Measurements from ENCODE around the gene G3BP1. TPM values are rescaled to one million over a fixed set of nuclear protein-coding genes. Genes with fewer than 3 reads are reported as not detected.
A peak's percentile ranks its signal among the peaks of the same experiment; 100 is the strongest.
"Not testable (repeated sequence)": the region's sequence is repeated elsewhere in the genome, so short reads cannot be mapped to it uniquely, and the experiment has no call there.

The G3BP1 gene
- total and polyA plus RNA-seq, 5 donors from 2014 or later, result 108 to 199 (median 181) TPM

DNA sequence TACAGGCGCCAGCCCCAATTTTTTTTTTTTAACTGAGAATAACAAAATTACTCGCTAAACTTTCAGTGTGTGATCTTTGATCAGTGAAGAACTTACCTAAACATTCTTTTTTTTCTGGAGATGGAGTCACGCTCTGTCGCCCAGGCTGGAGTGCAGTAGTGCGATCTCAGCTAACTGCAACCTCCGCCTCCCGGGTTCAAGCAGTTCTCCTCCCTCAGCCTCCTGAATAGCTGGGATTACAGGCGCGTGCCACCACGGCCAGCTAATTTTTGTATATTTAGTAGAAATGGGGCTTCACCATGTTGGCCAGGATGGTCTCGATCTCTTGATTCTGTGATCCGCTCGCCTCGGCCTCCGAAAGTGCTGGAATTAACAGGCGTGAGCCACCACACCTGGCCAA is 11.9 kb downstream of the G3BP1 start:
- not testable (repeated sequence) for H3K27ac ChIP-seq (ENCODE audit: insufficient read depth, low read length, poor library complexity, severe bottlenecking); H3K27ac Mint-ChIP-seq; H3K27me3 Mint-ChIP-seq; H3K4me3 ChIP-seq (ENCODE audit: low read depth, low read length); ATAC-seq (ENCODE audit: low read depth in 2 of 2); H3K9me3 ChIP-seq (ENCODE audit: control insufficient read depth in 2 of 2, low read length in 2 of 2); H3K9me3 Mint-ChIP-seq; H3K27me3 ChIP-seq (ENCODE audit: control insufficient read depth, insufficient read depth, low read length); H3K4me3 Mint-ChIP-seq; DNase-seq
- peaks cover 18% of the 10 kb centered on the region for H3K36me3 Mint-ChIP-seq
- Histone ChIP-seq H3K36me3 (ENCODE audit: control insufficient read depth, insufficient read depth, low read length) (peaks cover 26% of the 10 kb centered on the region), H3K4me1 (ENCODE audit: control insufficient read depth, insufficient read depth, low read length, poor library complexity, severe bottlenecking) (peaks cover 46% of the 10 kb centered on the region)
- peaks cover 42 to 83% (median 57%) of the 10 kb centered on the region in 4 donors for H3K4me1 Mint-ChIP-seq

GRCh38 chr5:151784141-151784540 is 12.4 kb downstream of the G3BP1 start:
- no peak for DNase-seq
- peaks cover 41% of the 10 kb centered on the region for H3K4me1 ChIP-seq (ENCODE audit: control insufficient read depth, insufficient read depth, low read length, poor library complexity, severe bottlenecking)
- H3K9me3 ChIP-seq (ENCODE audit: control insufficient read depth in 2 of 2, low read length in 2 of 2), result no peaks in the 10 kb centered on the region
- Mint-ChIP-seq H3K4me3 (peak overlapping the region in 2 of 4 donors; percentile 35 to 40), H3K9me3 (no peaks in the 10 kb centered on the region), H3K27me3 (no peaks in the 10 kb centered on the region), H3K27ac (no peak overlapping the region), H3K4me1 (peaks cover 39 to 78% (median 54%) of the 10 kb centered on the region in 4 donors), H3K36me3 (peaks cover 17% of the 10 kb centered on the region)
- H3K36me3 ChIP-seq (ENCODE audit: control insufficient read depth, insufficient read depth, low read length), result peaks cover 27% of the 10 kb centered on the region
- peak overlapping the region; percentile 33 for H3K27ac ChIP-seq (ENCODE audit: insufficient read depth, low read length, poor library complexity, severe bottlenecking)
- ATAC-seq (ENCODE audit: low read depth in 2 of 2), result no peak
- peak overlapping the region; percentile 30 for H3K4me3 ChIP-seq (ENCODE audit: low read depth, low read length)
- no peaks in the 10 kb centered on the region for H3K27me3 ChIP-seq (ENCODE audit: control insufficient read depth, insufficient read depth, low read length)

- Histone ChIP-seq H3K9me3 (ENCODE audit: control insufficient read depth in 2 of 2, low read length in 2 of 2) (no peaks in the 10 kb centered on the region), H3K36me3 (ENCODE audit: control insufficient read depth, insufficient read depth, low read length) (peaks cover 50% of the 10 kb centered on the region), H3K27me3 (ENCODE audit: control insufficient read depth, insufficient read depth, low read length) (no peaks in the 10 kb centered on the region), H3K4me3 (ENCODE audit: low read depth, low read length) (no peak overlapping the region), H3K27ac (ENCODE audit: insufficient read depth, low read length, poor library complexity, severe bottlenecking) (no peak overlapping the region), H3K4me1 (ENCODE audit: control insufficient read depth, insufficient read depth, low read length, poor library complexity, severe bottlenecking) (peaks cover 20% of the 10 kb centered on the region)
- peaks cover 28% of the 10 kb centered on the region for H3K36me3 Mint-ChIP-seq
- ATAC-seq (ENCODE audit: low read depth in 2 of 2) (no peak), DNase-seq (no peak)
- peak overlapping the region; percentile 10 to 62 (median 49) for H3K27ac Mint-ChIP-seq
- peaks cover 32 to 60% (median 46%) of the 10 kb centered on the region in 4 donors for H3K4me1 Mint-ChIP-seq
- H3K27me3 Mint-ChIP-seq, result no peaks in the 10 kb centered on the region
- H3K9me3 Mint-ChIP-seq, result no peaks in the 10 kb centered on the region
- H3K4me3 Mint-ChIP-seq, result peak overlapping the region in 1 of 4 donors; percentile 26
These were observed 14.7 kb downstream of the G3BP1 start for GRCh38 chr5:151786468-151786867.

GRCh38 chr5:151787817-151788216 is 16.1 kb downstream of the G3BP1 start:
- H3K4me1 Mint-ChIP-seq, result peaks cover 29 to 50% (median 39%) of the 10 kb centered on the region in 4 donors

GRCh38 chr5:151793358-151793757 is 21.6 kb downstream of the G3BP1 start:
- Histone ChIP-seq H3K4me3 (ENCODE audit: low read depth, low read length) (no peak overlapping the region), H3K27me3 (ENCODE audit: control insufficient read depth, insufficient read depth, low read length) (no peaks in the 10 kb centered on the region), H3K27ac (ENCODE audit: insufficient read depth, low read length, poor library complexity, severe bottlenecking) (no peak overlapping the region), H3K36me3 (ENCODE audit: control insufficient read depth, insufficient read depth, low read length) (peaks cover 92% of the 10 kb centered on the region), H3K9me3 (ENCODE audit: control insufficient read depth in 2 of 2, low read length in 2 of 2) (no peaks in the 10 kb centered on the region), H3K4me1 (ENCODE audit: control insufficient read depth, insufficient read depth, low read length, poor library complexity, severe bottlenecking) (peaks cover 3% of the 10 kb centered on the region)
- no peak overlapping the region for H3K4me3 Mint-ChIP-seq
- ATAC-seq (ENCODE audit: low read depth in 2 of 2) (no peak), DNase-seq (no peak)
- H3K27me3 Mint-ChIP-seq, result no peaks in the 10 kb centered on the region
- H3K36me3 Mint-ChIP-seq, result peaks cover 54% of the 10 kb centered on the region
- peaks cover 24 to 45% (median 37%) of the 10 kb centered on the region in 4 donors for H3K4me1 Mint-ChIP-seq
- peak overlapping the region in 1 of 3 donors; percentile 58 for H3K27ac Mint-ChIP-seq
- peaks cover 0 to 1% (median 0%) of the 10 kb centered on the region in 7 donors for H3K9me3 Mint-ChIP-seq

More at GRCh38 chr5:151787817-151788216, 16.1 kb downstream of the G3BP1 start:
- ATAC-seq (ENCODE audit: low read depth in 2 of 2) (no peak), DNase-seq (no peak)
- Histone ChIP-seq H3K27me3 (ENCODE audit: control insufficient read depth, insufficient read depth, low read length) (no peaks in the 10 kb centered on the region), H3K9me3 (ENCODE audit: control insufficient read depth in 2 of 2, low read length in 2 of 2) (no peaks in the 10 kb centered on the region), H3K36me3 (ENCODE audit: control insufficient read depth, insufficient read depth, low read length) (peaks cover 63% of the 10 kb centered on the region), H3K4me3 (ENCODE audit: low read depth, low read length) (no peak overlapping the region), H3K4me1 (ENCODE audit: control insufficient read depth, insufficient read depth, low read length, poor library complexity, severe bottlenecking) (peaks cover 16% of the 10 kb centered on the region), H3K27ac (ENCODE audit: insufficient read depth, low read length, poor library complexity, severe bottlenecking) (no peak overlapping the region)
- Mint-ChIP-seq H3K27ac (peak overlapping the region in 1 of 3 donors; percentile 61), H3K27me3 (no peaks in the 10 kb centered on the region), H3K9me3 (no peaks in the 10 kb centered on the region), H3K36me3 (peaks cover 36% of the 10 kb centered on the region), H3K4me3 (no peak overlapping the region)

- Mint-ChIP-seq H3K4me3 (no peak overlapping the region), H3K27ac (peak overlapping the region; percentile 12 to 60 (median 15)), H3K4me1 (peaks cover 23 to 42% (median 34%) of the 10 kb centered on the region in 4 donors), H3K36me3 (peaks cover 59% of the 10 kb centered on the region), H3K9me3 (peaks cover 0 to 1% (median 0%) of the 10 kb centered on the region in 7 donors), H3K27me3 (no peaks in the 10 kb centered on the region)
- Histone ChIP-seq H3K27me3 (ENCODE audit: control insufficient read depth, insufficient read depth, low read length) (no peaks in the 10 kb centered on the region), H3K27ac (ENCODE audit: insufficient read depth, low read length, poor library complexity, severe bottlenecking) (peak overlapping the region; percentile 7), H3K4me1 (ENCODE audit: control insufficient read depth, insufficient read depth, low read length, poor library complexity, severe bottlenecking) (peaks cover 3% of the 10 kb centered on the region), H3K9me3 (ENCODE audit: control insufficient read depth in 2 of 2, low read length in 2 of 2) (no peaks in the 10 kb centered on the region), H3K4me3 (ENCODE audit: low read depth, low read length) (no peak overlapping the region), H3K36me3 (ENCODE audit: control insufficient read depth, insufficient read depth, low read length) (peaks cover 94% of the 10 kb centered on the region)
- ATAC-seq (ENCODE audit: low read depth in 2 of 2) (peak; percentile 52 to 66), DNase-seq (peak in 1 of 3 donors; percentile 79)
These were observed 23.7 kb downstream of the G3BP1 start for GRCh38 chr5:151795426-151795825.

GRCh38 chr5:151798674-151799073 is 26.9 kb downstream of the G3BP1 start:
- Mint-ChIP-seq H3K4me1 (peaks cover 24 to 29% (median 28%) of the 10 kb centered on the region in 4 donors), H3K9me3 (peaks cover 0 to 1% (median 0%) of the 10 kb centered on the region in 7 donors), H3K27ac (peak overlapping the region; percentile 1 to 81 (median 1)), H3K27me3 (no peaks in the 10 kb centered on the region), H3K36me3 (peaks cover 59% of the 10 kb centered on the region), H3K4me3 (no peak overlapping the region)
- peaks cover 90% of the 10 kb centered on the region for H3K36me3 ChIP-seq (ENCODE audit: control insufficient read depth, insufficient read depth, low read length)
- DNase-seq (no peak), ATAC-seq (ENCODE audit: low read depth in 2 of 2) (no peak)
- peaks cover 3% of the 10 kb centered on the region for H3K4me1 ChIP-seq (ENCODE audit: control insufficient read depth, insufficient read depth, low read length, poor library complexity, severe bottlenecking)
- H3K4me3 ChIP-seq (ENCODE audit: low read depth, low read length), result no peak overlapping the region
- H3K27me3 ChIP-seq (ENCODE audit: control insufficient read depth, insufficient read depth, low read length), result no peaks in the 10 kb centered on the region
- H3K9me3 ChIP-seq (ENCODE audit: control insufficient read depth in 2 of 2, low read length in 2 of 2), result no peaks in the 10 kb centered on the region
- H3K27ac ChIP-seq (ENCODE audit: insufficient read depth, low read length, poor library complexity, severe bottlenecking), result no peak overlapping the region

DNA sequence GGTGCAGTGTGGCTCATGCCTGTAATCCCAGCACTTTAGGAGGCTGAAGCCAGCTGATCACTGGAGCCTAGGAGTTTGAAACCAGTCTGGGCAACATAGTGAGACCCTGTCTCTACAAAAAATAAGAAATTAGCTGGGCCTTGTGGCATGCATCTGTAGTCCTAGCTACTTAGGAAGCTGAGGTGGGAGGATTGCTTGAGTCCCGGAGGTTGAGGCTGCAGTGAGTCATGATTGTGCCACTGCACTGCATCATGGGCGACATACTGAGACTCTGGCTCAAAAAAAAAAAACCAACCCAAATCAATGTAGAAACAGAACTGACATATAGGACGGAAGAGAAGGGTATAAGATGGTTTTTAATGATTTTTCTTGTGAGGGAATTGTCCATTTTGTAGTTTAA is 27.7 kb downstream of the G3BP1 start:
- Histone ChIP-seq H3K4me3 (ENCODE audit: low read depth, low read length) (no peak overlapping the region), H3K27ac (ENCODE audit: insufficient read depth, low read length, poor library complexity, severe bottlenecking) (no peak overlapping the region), H3K9me3 (ENCODE audit: control insufficient read depth in 2 of 2, low read length in 2 of 2) (no peaks in the 10 kb centered on the region), H3K4me1 (ENCODE audit: control insufficient read depth, insufficient read depth, low read length, poor library complexity, severe bottlenecking) (peaks cover 3% of the 10 kb centered on the region), H3K27me3 (ENCODE audit: control insufficient read depth, insufficient read depth, low read length) (no peaks in the 10 kb centered on the region), H3K36me3 (ENCODE audit: control insufficient read depth, insufficient read depth, low read length) (peaks cover 90% of the 10 kb centered on the region)
- Mint-ChIP-seq H3K9me3 (peaks cover 0 to 1% (median 0%) of the 10 kb centered on the region in 7 donors), H3K4me1 (peaks cover 20 to 24% (median 22%) of the 10 kb centered on the region in 4 donors), H3K27me3 (no peaks in the 10 kb centered on the region), H3K36me3 (peaks cover 56% of the 10 kb centered on the region), H3K27ac (peak overlapping the region in 2 of 3 donors; percentile 16 to 74), H3K4me3 (no peak overlapping the region)
- no peak for ATAC-seq (ENCODE audit: low read depth in 2 of 2)
- DNase-seq, result no peak

Measured in CD4-positive, CD25-positive, alpha-beta regulatory T cell (primary cell).